Keratinocyte (primary cell): Measurements from ENCODE around the gene PYCR2. TPM values are rescaled to one million over a fixed set of nuclear protein-coding genes. Genes with fewer than 3 reads are reported as not detected.

Experiments
- DNase-seq: peaks from one replicate; pipeline ENCODE4 v3.0.0-alpha.2; 2011; ENCODE audit warnings: low read depth, missing footprints, low spot score
- FAIRE-seq: peaks from 2 replicates; lab custom pipeline; 2011; peaks lifted over from hg19 to GRCh38; lab: Jason Lieb, UNC
- H2AFZ ChIP-seq: 2 replicates; pipeline ENCODE4 v1.6.0; 2012; ENCODE audit warnings: low read length, control low read depth, inconsistent platforms; ENCODE audit not compliant: control insufficient read depth
- H3K27ac ChIP-seq: 2 replicates; pipeline ENCODE4 v1.5.1; 2011; ENCODE audit warnings: low read length; ENCODE audit not compliant: control insufficient read depth, insufficient read depth
- H3K27me3 ChIP-seq: 3 replicates; pipeline ENCODE4 v1.6.0; 2011; ENCODE audit warnings: low read length; ENCODE audit not compliant: control insufficient read depth, insufficient read depth; ENCODE audit errors: extremely low read depth
- H3K36me3 ChIP-seq, 2 experiments: 2 replicates in 1 of 2; 3 replicates in 1 of 2; pipeline ENCODE4 v1.5.1; 2011; ENCODE audit warnings: low read length in 2 of 2, mild to moderate bottlenecking in 1 of 2; ENCODE audit not compliant: control insufficient read depth in 2 of 2, insufficient read depth in 2 of 2; ENCODE audit errors: extremely low read depth in 1 of 2
- H3K4me1 ChIP-seq: 3 replicates; pipeline ENCODE4 v1.5.1; 2011; ENCODE audit warnings: low read length; ENCODE audit not compliant: control insufficient read depth, insufficient read depth; ENCODE audit errors: extremely low read depth
- H3K4me2 ChIP-seq: 3 replicates; pipeline ENCODE4 v1.6.0; 2011; ENCODE audit warnings: low read depth, low read length; ENCODE audit not compliant: control insufficient read depth, insufficient read depth; ENCODE audit errors: extremely low read depth
- H3K4me3 ChIP-seq, 3 experiments: fragments of 200-600 bp in 1 of 3; sonication (generic) in 1 of 3; 2 replicates in 2 of 3; 3 replicates in 1 of 3; pipeline ENCODE4 v1.5.1; 2011 to 2016; ENCODE audit warnings: low read length in 3 of 3, mild to moderate bottlenecking in 3 of 3, control low read depth in 2 of 3, inconsistent platforms in 1 of 3, low read depth in 1 of 3, mixed read lengths in 1 of 3, mixed run types in 1 of 3, moderate library complexity in 1 of 3; ENCODE audit not compliant: control insufficient read depth in 2 of 3, insufficient read depth in 2 of 3; ENCODE audit errors: extremely low read depth in 1 of 3
- H3K79me2 ChIP-seq: 2 replicates; pipeline ENCODE4 v1.6.0; 2012; ENCODE audit warnings: low read length; ENCODE audit not compliant: control insufficient read depth, insufficient read depth
- H3K9ac ChIP-seq: 3 replicates; pipeline ENCODE4 v1.6.0; 2011; ENCODE audit warnings: low read length; ENCODE audit not compliant: control insufficient read depth, insufficient read depth; ENCODE audit errors: extremely low read depth
- H3K9me1 ChIP-seq: 3 replicates; pipeline ENCODE4 v1.6.0; 2011; ENCODE audit warnings: low read length; ENCODE audit not compliant: control insufficient read depth, insufficient read depth; ENCODE audit errors: extremely low read depth
- H3K9me3 ChIP-seq: 2 replicates; pipeline ENCODE4 v1.5.1; 2012; ENCODE audit warnings: low read depth, low read length; ENCODE audit not compliant: control insufficient read depth
- H4K20me1 ChIP-seq: 3 replicates; pipeline ENCODE4 v1.6.0; 2011; ENCODE audit warnings: low read length; ENCODE audit not compliant: control insufficient read depth, insufficient read depth; ENCODE audit errors: extremely low read depth
- CTCF ChIP-seq, 3 experiments: IDR thresholded peaks in 1 of 3; conservative IDR thresholded peaks in 1 of 3; optimal IDR thresholded peaks in 1 of 3; 2 replicates in 2 of 3; 3 replicates in 1 of 3; pipeline versions ENCODE3 to v1.5.1; 2011; ENCODE audit warnings: low read length in 3 of 3, mild to moderate bottlenecking in 3 of 3, moderate library complexity in 2 of 3, control low read depth in 1 of 3, inconsistent platforms in 1 of 3; ENCODE audit not compliant: insufficient read depth in 2 of 3; ENCODE audit errors: extremely low read depth in 1 of 3
- EZH2 ChIP-seq: IDR thresholded peaks from one replicate; pipeline ENCODE4 v1.6.1; 2012; ENCODE audit warnings: inconsistent platforms, mild to moderate bottlenecking, low read length, moderate library complexity
- dilution Hi-C: fragments of 300-500 bp; cut with MboI; formaldehyde crosslinking; loops from one replicate; pipeline ENCODE4 v1.7.0; 2020; ENCODE audit warnings: low sequenced_read_pairs; ENCODE audit not compliant: extremely low pct_ligation_motif_present
- polyA plus RNA-seq, 5 experiments: library from polyadenylated mRNA; depleted of rRNA in 3 of 5; stranded (reverse) in 3 of 5; stranded (forward) in 1 of 5; unstranded in 1 of 5; fragments of >200 nt; gene quantifications; 1 replicate in 1 of 5; 2 replicates in 3 of 5; 3 replicates in 1 of 5; pipeline versions ENCODE4 v1.2.1 to v1.2.3, GENCODE V29; 2011 to 2012; ENCODE audit warnings: missing spikeins in 2 of 5, low read depth in 1 of 5, low replicate concordance in 1 of 5

The PYCR2 gene
- polyA plus RNA-seq, 1 donor (not counting 4 experiments of a cell fraction or from before 2014, with no cell fraction given) = 45.5 TPM

GRCh38 chr1:225915538-225915991 lies 8.5 kb downstream of the PYCR2 start:
- peaks cover 4% of the 10 kb centered on the region for H4K20me1 ChIP-seq
- H3K9me1 ChIP-seq = peaks cover 4% of the 10 kb centered on the region
- no peaks in the 10 kb centered on the region for H3K9me3 ChIP-seq
- H2AFZ ChIP-seq = no peak overlapping the region
- dilution Hi-C loops = no loop called here
- peak overlapping the region; percentile 42 for H3K27ac ChIP-seq
- peak overlapping the region; percentile 67 for H3K4me2 ChIP-seq
- H3K36me3 ChIP-seq = peaks cover 4 to 10% of the 10 kb centered on the region in 2 experiments
- FAIRE-seq (peak; percentile 88), DNase-seq (no peak)
- peaks cover 39% of the 10 kb centered on the region for H3K4me1 ChIP-seq
- TF ChIP-seq CTCF (optimal IDR thresholded peaks at IDR 0.05 in 1 of 3, IDR thresholded peaks at IDR 0.05 in 1 of 3, conservative IDR thresholded peaks at IDR 0.05 in 1 of 3; ENCODE audit: extremely low read depth in 1 of 3, insufficient read depth in 2 of 3, low read length in 3 of 3) (no peak), EZH2 (no peak)
- no peaks in the 10 kb centered on the region for H3K79me2 ChIP-seq
- no peak overlapping the region for H3K9ac ChIP-seq
- H3K27me3 ChIP-seq = no peaks in the 10 kb centered on the region
- H3K4me3 ChIP-seq = peak overlapping the region in 1 of 3 experiments; percentile 33

DNA sequence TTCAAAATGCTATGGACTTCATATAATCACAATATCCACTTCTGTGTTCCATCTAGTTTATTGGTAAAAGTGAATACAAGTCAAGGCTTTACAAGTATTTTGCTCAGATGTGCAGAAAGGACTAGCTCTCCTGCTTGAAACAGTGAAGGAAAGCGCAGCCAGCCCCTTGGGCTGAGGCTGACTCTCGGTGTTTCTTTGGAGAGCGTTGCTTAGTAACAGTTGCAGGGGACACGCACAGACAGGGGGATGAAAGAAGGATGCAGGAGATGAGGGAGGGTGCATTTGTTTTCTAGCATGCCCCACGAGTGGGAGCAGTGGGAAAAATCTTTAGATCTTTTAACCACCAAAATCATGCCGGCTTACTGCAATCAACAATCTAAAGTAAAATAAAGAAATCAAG lies 9.1 kb downstream of the PYCR2 start:
- DNase-seq (no peak), FAIRE-seq (no peak)
- TF ChIP-seq CTCF (optimal IDR thresholded peaks at IDR 0.05 in 1 of 3, IDR thresholded peaks at IDR 0.05 in 1 of 3, conservative IDR thresholded peaks at IDR 0.05 in 1 of 3; ENCODE audit: extremely low read depth in 1 of 3, insufficient read depth in 2 of 3, low read length in 3 of 3) (no peak), EZH2 (no peak)
- Histone ChIP-seq H3K4me2 (peak overlapping the region; percentile 67), H3K36me3 (peaks cover 2 to 6% of the 10 kb centered on the region in 2 experiments), H3K27ac (no peak overlapping the region), H3K9me1 (peaks cover 4% of the 10 kb centered on the region), H4K20me1 (peaks cover 4% of the 10 kb centered on the region), H2AFZ (no peak overlapping the region), H3K9ac (no peak overlapping the region), H3K27me3 (no peaks in the 10 kb centered on the region), H3K9me3 (no peaks in the 10 kb centered on the region), H3K79me2 (no peaks in the 10 kb centered on the region), H3K4me1 (peaks cover 37% of the 10 kb centered on the region), H3K4me3 (no peak overlapping the region)
- dilution Hi-C loops = no loop called here
